ENCODE data around the gene PCSK5. TPM values are rescaled to one million over a fixed set of nuclear protein-coding genes. Genes with fewer than 3 reads are reported as not detected.
"Not testable (repeated sequence)": the region's sequence is repeated elsewhere in the genome, so short reads cannot be mapped to it uniquely, and the experiment has no call there.

PCSK5 gene
- total and polyA plus RNA-seq, 7 experiments from 2014 or later = 5.2 to 35.0 (median 19.1) TPM

GRCh38 chr9:76296561-76297310 is 406.3 kb downstream of the PCSK5 start:
- no peak overlapping the region for H3K27ac Mint-ChIP-seq
- peaks cover 0 to 14% (median 2%) of the 10 kb centered on the region in 7 donors for H3K4me1 Mint-ChIP-seq
- POLR2A ChIA-PET = no interaction called here

DNA sequence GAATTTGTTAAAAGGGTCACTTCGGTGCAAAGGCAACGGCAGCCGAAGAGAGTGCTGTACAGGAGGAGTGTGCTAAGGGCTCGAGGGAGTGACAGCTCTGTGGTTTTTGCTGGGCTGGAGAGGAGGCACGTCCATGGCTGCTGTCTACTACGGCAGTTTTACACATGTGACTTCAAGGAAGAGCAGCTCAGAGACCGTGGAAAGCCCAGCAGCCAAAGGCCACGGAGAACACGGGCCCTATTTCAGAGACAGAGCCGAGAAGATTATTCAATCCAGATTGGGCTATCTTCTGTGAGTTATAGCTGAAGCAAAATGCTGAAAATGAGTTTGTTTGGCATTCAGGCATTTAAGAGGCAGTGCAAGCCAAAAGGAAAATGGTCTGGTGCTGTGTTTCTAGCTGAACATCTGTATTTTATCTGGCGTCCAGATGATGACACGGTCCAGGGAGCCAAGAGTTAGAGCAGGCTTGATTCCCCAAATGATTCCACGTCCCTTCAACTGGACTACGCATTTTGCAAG is 407.3 kb downstream of the PCSK5 start:
- ChIA-PET POLR2A (no interaction called here), CTCF (interaction anchor here (1.0 kb wide), 1 partner anchor 431 kb away, joined by 3 read pairs; no protein-coding TSS in a partner anchor)
- Mint-ChIP-seq H3K27ac (peak overlapping the region in 1 of 9 donors; percentile 43), H3K36me3 (no peaks in the 10 kb centered on the region), H3K27me3 (no peaks in the 10 kb centered on the region), H3K4me3 (peak overlapping the region in 5 of 10 donors; percentile 5 to 32 (median 12)), H3K4me1 (peaks cover 0 to 14% (median 2%) of the 10 kb centered on the region in 7 donors), H3K9me3 (no peaks in the 10 kb centered on the region)
- intact Hi-C loops (cut with micrococcal nuclease) = loop anchor here in 1 of 2 donors (1.0 kb wide), 1 partner anchor 1032 kb away; no protein-coding TSS in a partner anchor
- Histone ChIP-seq H3K27me3 (ENCODE audit: control insufficient read depth in 2 of 2, insufficient read depth in 2 of 2, low read length in 2 of 2) (no peaks in the 10 kb centered on the region), H3K4me1 (ENCODE audit: control insufficient read depth in 2 of 2, insufficient read depth in 2 of 2, low read length in 2 of 2) (no peaks in the 10 kb centered on the region), H3K36me3 (ENCODE audit: control insufficient read depth in 2 of 3, insufficient read depth in 3 of 3, low read length in 3 of 3) (no peaks in the 10 kb centered on the region), H3K9me3 (ENCODE audit: control insufficient read depth in 2 of 3, low read length in 3 of 3) (no peaks in the 10 kb centered on the region), H3K4me3 (ENCODE audit: low read length) (no peak overlapping the region), H3K27ac (ENCODE audit: low read depth, low read length) (no peak overlapping the region)
- ATAC-seq (no peak), DNase-seq (no peak)

More at GRCh38 chr9:76296561-76297310, 406.3 kb downstream of the PCSK5 start:
- H3K4me3 Mint-ChIP-seq = no peak overlapping the region
- no peaks in the 10 kb centered on the region for H3K9me3 Mint-ChIP-seq
- ATAC-seq (no peak), DNase-seq (no peak)
- no peaks in the 10 kb centered on the region for H3K27me3 Mint-ChIP-seq
- Histone ChIP-seq H3K9me3 (ENCODE audit: control insufficient read depth in 2 of 3, low read length in 3 of 3) (no peaks in the 10 kb centered on the region), H3K36me3 (ENCODE audit: control insufficient read depth in 2 of 3, insufficient read depth in 3 of 3, low read length in 3 of 3) (no peaks in the 10 kb centered on the region), H3K27me3 (ENCODE audit: control insufficient read depth in 2 of 2, insufficient read depth in 2 of 2, low read length in 2 of 2) (no peaks in the 10 kb centered on the region), H3K27ac (ENCODE audit: low read depth, low read length) (no peak overlapping the region), H3K4me3 (ENCODE audit: low read length) (no peak overlapping the region), H3K4me1 (ENCODE audit: control insufficient read depth in 2 of 2, insufficient read depth in 2 of 2, low read length in 2 of 2) (no peaks in the 10 kb centered on the region)
- CTCF ChIA-PET = no interaction called here
- intact Hi-C loops (cut with micrococcal nuclease) = no loop called here
- H3K36me3 Mint-ChIP-seq = no peaks in the 10 kb centered on the region

GRCh38 chr9:76298521-76299144 is 408.2 kb downstream of the PCSK5 start:
- H3K27ac Mint-ChIP-seq = no peak overlapping the region
- H3K27me3 Mint-ChIP-seq = no peaks in the 10 kb centered on the region
- H3K4me3 Mint-ChIP-seq = no peak overlapping the region
- Histone ChIP-seq H3K27me3 (ENCODE audit: control insufficient read depth in 2 of 2, insufficient read depth in 2 of 2, low read length in 2 of 2) (no peaks in the 10 kb centered on the region), H3K4me3 (ENCODE audit: low read length) (no peak overlapping the region), H3K9me3 (ENCODE audit: control insufficient read depth in 2 of 3, low read length in 3 of 3) (no peaks in the 10 kb centered on the region), H3K4me1 (ENCODE audit: control insufficient read depth in 2 of 2, insufficient read depth in 2 of 2, low read length in 2 of 2) (no peaks in the 10 kb centered on the region), H3K27ac (ENCODE audit: low read depth, low read length) (no peak overlapping the region), H3K36me3 (ENCODE audit: control insufficient read depth in 2 of 3, insufficient read depth in 3 of 3, low read length in 3 of 3) (no peaks in the 10 kb centered on the region)
- POLR2A ChIA-PET = no interaction called here
- CTCF ChIA-PET = no interaction called here
- ATAC-seq (no peak), DNase-seq (peak in 2 of 9 donors; percentile 4 to 14)
- no peaks in the 10 kb centered on the region for H3K9me3 Mint-ChIP-seq
- H3K36me3 Mint-ChIP-seq = no peaks in the 10 kb centered on the region
- intact Hi-C loops (cut with micrococcal nuclease) = loop anchor here in 1 of 2 donors (1.0 kb wide), 1 partner anchor 1033 kb away; no protein-coding TSS in a partner anchor
- H3K4me1 Mint-ChIP-seq = peaks cover 0 to 11% (median 0%) of the 10 kb centered on the region in 7 donors

GRCh38 chr9:76302543-76302942 is 412.1 kb downstream of the PCSK5 start:
- intact Hi-C loops (cut with micrococcal nuclease) = loop anchor here (2.0 to 5.0 kb wide), 8 partner anchors 278 to 1102 kb away; partner anchors contain the start of gene PCSK5 (in 2 of the 2)
- H3K9me3 Mint-ChIP-seq = no peaks in the 10 kb centered on the region
- H3K36me3 ChIP-seq (ENCODE audit: control insufficient read depth in 2 of 3, insufficient read depth in 3 of 3, low read length in 3 of 3) = no peaks in the 10 kb centered on the region
- no peaks in the 10 kb centered on the region for H3K9me3 ChIP-seq (ENCODE audit: control insufficient read depth in 2 of 3, low read length in 3 of 3)
- H3K27me3 Mint-ChIP-seq = peaks cover 0 to 10% (median 5%) of the 10 kb centered on the region in 5 donors
- H3K27me3 ChIP-seq (ENCODE audit: control insufficient read depth in 2 of 2, insufficient read depth in 2 of 2, low read length in 2 of 2) = no peaks in the 10 kb centered on the region
- DNase-seq (no peak), ATAC-seq (no peak)
- H3K4me1 ChIP-seq (ENCODE audit: control insufficient read depth in 2 of 2, insufficient read depth in 2 of 2, low read length in 2 of 2) = no peaks in the 10 kb centered on the region
- POLR2A ChIA-PET = interaction anchor here (0.7 kb wide), 1 partner anchor 78 kb away, joined by 3 read pairs; no protein-coding TSS in a partner anchor
- no peak overlapping the region for H3K27ac ChIP-seq (ENCODE audit: low read depth, low read length)
- H3K4me3 ChIP-seq (ENCODE audit: low read length) = no peak overlapping the region
- H3K4me1 Mint-ChIP-seq = peaks cover 0 to 7% (median 0%) of the 10 kb centered on the region in 7 donors
- CTCF ChIA-PET = interaction anchor here (0.7 to 2.8 kb wide), 9 partner anchors 10 to 1037 kb away, joined by 3 to 20 read pairs (median 4); no protein-coding TSS in a partner anchor
- H3K4me3 Mint-ChIP-seq = no peak overlapping the region
- H3K36me3 Mint-ChIP-seq = no peaks in the 10 kb centered on the region
- H3K27ac Mint-ChIP-seq = no peak overlapping the region

DNA sequence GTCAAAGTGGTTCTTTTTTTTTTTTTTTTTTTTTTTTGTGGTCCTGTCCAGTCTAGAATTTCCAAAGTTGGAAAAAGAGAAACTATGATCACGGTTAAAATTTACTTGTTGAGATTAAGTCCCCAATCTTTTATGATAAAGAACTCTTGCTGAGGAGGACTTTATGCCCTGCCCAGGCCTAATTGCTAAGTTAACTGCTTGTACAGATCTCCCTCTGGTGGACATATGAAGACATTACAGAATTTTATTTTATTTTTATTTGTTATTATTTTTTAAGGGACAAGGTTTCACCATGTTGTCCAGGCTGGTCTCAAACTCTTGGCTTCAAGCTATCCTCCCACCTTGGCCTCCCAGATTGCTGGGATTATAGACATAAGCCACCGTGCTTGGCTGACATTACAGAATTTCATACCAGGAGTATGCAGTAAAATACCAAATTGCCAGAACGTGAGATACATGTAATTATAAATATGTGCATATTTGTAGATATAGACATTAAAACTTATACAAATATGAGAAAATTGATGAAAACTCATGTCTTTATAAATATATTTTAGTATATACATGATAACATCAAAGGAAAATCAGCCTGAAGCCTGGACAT is 412.6 kb downstream of the PCSK5 start:
- ChIA-PET POLR2A (interaction anchor here (0.7 kb wide), 1 partner anchor 77 kb away, joined by 3 read pairs; no protein-coding TSS in a partner anchor), CTCF (interaction anchor here (0.7 to 2.8 kb wide), 10 partner anchors 9 to 1037 kb away, joined by 3 to 20 read pairs (median 4); no protein-coding TSS in a partner anchor)
- intact Hi-C loops (cut with micrococcal nuclease) = loop anchor here (2.0 to 5.0 kb wide), 8 partner anchors 278 to 1102 kb away; partner anchors contain the start of gene PCSK5 (in 2 of the 2)
- no peaks in the 10 kb centered on the region for H3K9me3 ChIP-seq (ENCODE audit: control insufficient read depth in 2 of 3, low read length in 3 of 3)
- H3K36me3 ChIP-seq (ENCODE audit: control insufficient read depth in 2 of 3, insufficient read depth in 3 of 3, low read length in 3 of 3) = no peaks in the 10 kb centered on the region
- peak in 6 of 9 donors; percentile 28 to 60 (median 54) for DNase-seq
- H3K27ac Mint-ChIP-seq = no peak overlapping the region
- no peaks in the 10 kb centered on the region for H3K27me3 ChIP-seq (ENCODE audit: control insufficient read depth in 2 of 2, insufficient read depth in 2 of 2, low read length in 2 of 2)
- peaks cover 0 to 3% (median 0%) of the 10 kb centered on the region in 7 donors for H3K4me1 Mint-ChIP-seq
- peak; percentile 75 for ATAC-seq
- no peak overlapping the region for H3K4me3 ChIP-seq (ENCODE audit: low read length)
- no peaks in the 10 kb centered on the region for H3K36me3 Mint-ChIP-seq
- H3K27me3 Mint-ChIP-seq = peaks cover 0 to 15% (median 5%) of the 10 kb centered on the region in 5 donors
- no peak overlapping the region for H3K4me3 Mint-ChIP-seq
- no peaks in the 10 kb centered on the region for H3K4me1 ChIP-seq (ENCODE audit: control insufficient read depth in 2 of 2, insufficient read depth in 2 of 2, low read length in 2 of 2)
- no peaks in the 10 kb centered on the region for H3K9me3 Mint-ChIP-seq
- no peak overlapping the region for H3K27ac ChIP-seq (ENCODE audit: low read depth, low read length)

DNA sequence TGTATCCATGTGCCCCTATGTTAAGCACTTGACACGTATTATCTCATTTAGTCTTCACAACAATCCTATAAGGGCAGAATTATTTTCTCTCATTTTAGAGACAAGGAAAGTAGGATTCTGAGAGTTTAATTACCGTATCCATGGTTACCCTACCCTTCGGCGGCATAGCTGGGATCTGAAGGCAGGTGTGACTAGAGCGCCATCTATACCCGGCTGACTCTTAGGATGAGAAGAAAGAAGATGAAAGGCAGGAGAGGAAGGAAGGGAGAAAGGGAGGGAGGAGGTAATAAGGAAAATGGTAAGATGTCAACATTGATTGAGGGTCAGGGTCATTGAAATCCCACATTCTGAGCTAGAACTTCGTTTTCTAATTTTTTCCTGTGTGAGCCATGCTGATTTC is 416.6 kb downstream of the PCSK5 start:
- H3K36me3 Mint-ChIP-seq, H3K4me1 Mint-ChIP-seq, H3K9me3 Mint-ChIP-seq: not testable (repeated sequence)

More for the DNA sequence above, 416.6 kb downstream of the PCSK5 start:
- H3K36me3 ChIP-seq (ENCODE audit: control insufficient read depth in 2 of 3, insufficient read depth in 3 of 3, low read length in 3 of 3); POLR2A ChIA-PET; H3K27ac ChIP-seq (ENCODE audit: low read depth, low read length); DNase-seq; H3K4me3 Mint-ChIP-seq; H3K27me3 ChIP-seq (ENCODE audit: control insufficient read depth in 2 of 2, insufficient read depth in 2 of 2, low read length in 2 of 2); intact Hi-C loops (cut with micrococcal nuclease); H3K9me3 ChIP-seq (ENCODE audit: control insufficient read depth in 2 of 3, low read length in 3 of 3); H3K27ac Mint-ChIP-seq; ATAC-seq; H3K4me1 ChIP-seq (ENCODE audit: control insufficient read depth in 2 of 2, insufficient read depth in 2 of 2, low read length in 2 of 2); H3K4me3 ChIP-seq (ENCODE audit: low read length): not testable (repeated sequence)
- CTCF ChIA-PET = interaction anchor here (0.6 to 1.8 kb wide), 3 partner anchors 208 to 1040 kb away, joined by 3 to 8 read pairs (median 4); no protein-coding TSS in a partner anchor
- peaks cover 4 to 30% (median 11%) of the 10 kb centered on the region in 5 donors for H3K27me3 Mint-ChIP-seq

All from naive thymus-derived CD4-positive, alpha-beta T cell (primary cell).